Neural cell (in vitro differentiated cells): ENCODE results near the gene SULT1B1.

Experiments
- TAF1 ChIP-seq: IDR thresholded peaks from 2 replicates; pipeline ENCODE4 v1.6.1; 2012; ENCODE audit warnings: low read depth
- TF ChIP-seq, protein P1 (sequence below): fragments of 450-650 bp; IDR thresholded peaks from 2 replicates; pipeline ENCODE4 v1.5.1; 2014; ENCODE audit warnings: antibody characterized with exemption, mild to moderate bottlenecking, moderate library complexity; ENCODE audit not compliant: poor library complexity, severe bottlenecking

DNA sequence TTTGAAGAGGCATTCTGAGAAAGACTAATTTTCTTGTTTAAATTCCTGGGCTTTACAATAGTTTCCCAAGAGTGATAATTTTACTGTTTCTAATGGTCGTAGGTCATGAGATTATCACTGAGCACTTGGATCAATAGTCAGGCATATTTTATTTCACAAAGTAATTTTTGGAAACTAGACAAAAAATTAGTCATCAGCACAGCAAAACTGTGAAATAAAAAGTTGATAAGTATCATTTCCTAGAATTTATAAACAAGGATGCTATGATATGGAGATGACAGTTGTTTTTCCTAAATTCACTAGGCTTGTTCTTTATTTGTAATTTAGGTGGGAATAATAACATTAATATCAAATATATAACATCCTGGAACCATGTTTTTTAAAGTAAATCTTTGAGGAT is 33.0 kb downstream of the SULT1B1 start:
- TF ChIP-seq, protein P1, sequence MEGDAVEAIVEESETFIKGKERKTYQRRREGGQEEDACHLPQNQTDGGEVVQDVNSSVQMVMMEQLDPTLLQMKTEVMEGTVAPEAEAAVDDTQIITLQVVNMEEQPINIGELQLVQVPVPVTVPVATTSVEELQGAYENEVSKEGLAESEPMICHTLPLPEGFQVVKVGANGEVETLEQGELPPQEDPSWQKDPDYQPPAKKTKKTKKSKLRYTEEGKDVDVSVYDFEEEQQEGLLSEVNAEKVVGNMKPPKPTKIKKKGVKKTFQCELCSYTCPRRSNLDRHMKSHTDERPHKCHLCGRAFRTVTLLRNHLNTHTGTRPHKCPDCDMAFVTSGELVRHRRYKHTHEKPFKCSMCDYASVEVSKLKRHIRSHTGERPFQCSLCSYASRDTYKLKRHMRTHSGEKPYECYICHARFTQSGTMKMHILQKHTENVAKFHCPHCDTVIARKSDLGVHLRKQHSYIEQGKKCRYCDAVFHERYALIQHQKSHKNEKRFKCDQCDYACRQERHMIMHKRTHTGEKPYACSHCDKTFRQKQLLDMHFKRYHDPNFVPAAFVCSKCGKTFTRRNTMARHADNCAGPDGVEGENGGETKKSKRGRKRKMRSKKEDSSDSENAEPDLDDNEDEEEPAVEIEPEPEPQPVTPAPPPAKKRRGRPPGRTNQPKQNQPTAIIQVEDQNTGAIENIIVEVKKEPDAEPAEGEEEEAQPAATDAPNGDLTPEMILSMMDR: no peak
- no peak for TF ChIP-seq TAF1
